ENCODE results near the gene CYP4F11.
A peak's percentile ranks its signal among the peaks of the same experiment; 100 is the strongest.

- TF ChIP-seq, protein P1, sequence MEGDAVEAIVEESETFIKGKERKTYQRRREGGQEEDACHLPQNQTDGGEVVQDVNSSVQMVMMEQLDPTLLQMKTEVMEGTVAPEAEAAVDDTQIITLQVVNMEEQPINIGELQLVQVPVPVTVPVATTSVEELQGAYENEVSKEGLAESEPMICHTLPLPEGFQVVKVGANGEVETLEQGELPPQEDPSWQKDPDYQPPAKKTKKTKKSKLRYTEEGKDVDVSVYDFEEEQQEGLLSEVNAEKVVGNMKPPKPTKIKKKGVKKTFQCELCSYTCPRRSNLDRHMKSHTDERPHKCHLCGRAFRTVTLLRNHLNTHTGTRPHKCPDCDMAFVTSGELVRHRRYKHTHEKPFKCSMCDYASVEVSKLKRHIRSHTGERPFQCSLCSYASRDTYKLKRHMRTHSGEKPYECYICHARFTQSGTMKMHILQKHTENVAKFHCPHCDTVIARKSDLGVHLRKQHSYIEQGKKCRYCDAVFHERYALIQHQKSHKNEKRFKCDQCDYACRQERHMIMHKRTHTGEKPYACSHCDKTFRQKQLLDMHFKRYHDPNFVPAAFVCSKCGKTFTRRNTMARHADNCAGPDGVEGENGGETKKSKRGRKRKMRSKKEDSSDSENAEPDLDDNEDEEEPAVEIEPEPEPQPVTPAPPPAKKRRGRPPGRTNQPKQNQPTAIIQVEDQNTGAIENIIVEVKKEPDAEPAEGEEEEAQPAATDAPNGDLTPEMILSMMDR (IDR thresholded peaks at IDR 0.05; ENCODE audit: low read length): peak; percentile 46
- TF ChIP-seq EZH2 (optimal IDR thresholded peaks at IDR 0.05; ENCODE audit: low read depth, low read length): no peak
Measured at GRCh38 chr19:15869109-15869555, 65.2 kb downstream of the CYP4F11 start.
